DOHH2 (cell line): ENCODE results near the gene TSC2.

ENCODE experiments used
- H3F3A ChIP-seq: fragments of 200-600 bp; sonication (generic), shearing (Covaris generic); 2 replicates; pipeline ENCODE4 v1.6.0; 2016; ENCODE audit warnings: antibody characterized with exemption, mild to moderate bottlenecking; ENCODE audit not compliant: control insufficient read depth, insufficient read depth
- H3K27ac ChIP-seq: fragments of 200-600 bp; sonication (generic); 2 replicates; pipeline ENCODE4 v1.5.1; 2014; ENCODE audit warnings: low read depth, mild to moderate bottlenecking, low read length, moderate library complexity
- H3K27me3 ChIP-seq: fragments of 200-600 bp; sonication (generic); 2 replicates; pipeline ENCODE4 v1.6.1; 2014; ENCODE audit warnings: mild to moderate bottlenecking, low read length, mixed read lengths; ENCODE audit not compliant: control insufficient read depth
- H3K36me3 ChIP-seq: fragments of 200-600 bp; sonication (generic); 2 replicates; pipeline ENCODE4 v1.6.1; 2014; ENCODE audit warnings: mild to moderate bottlenecking, low read length, moderate library complexity, mixed read lengths; ENCODE audit not compliant: control insufficient read depth
- H3K4me1 ChIP-seq: fragments of 200-600 bp; sonication (generic); 2 replicates; pipeline ENCODE4 v1.6.1; 2014; ENCODE audit warnings: mild to moderate bottlenecking, low read length, mixed read lengths; ENCODE audit not compliant: control insufficient read depth
- H3K4me2 ChIP-seq: fragments of 200-600 bp; sonication (generic); 2 replicates; pipeline ENCODE4 v1.6.0; 2014; ENCODE audit warnings: mild to moderate bottlenecking, low read length, moderate library complexity
- H3K4me3 ChIP-seq: fragments of 200-600 bp; sonication (generic); 2 replicates; pipeline ENCODE4 v1.5.1; 2014; ENCODE audit warnings: mild to moderate bottlenecking, low read length, mixed read lengths
- H3K79me2 ChIP-seq: fragments of 200-600 bp; sonication (generic); 2 replicates; pipeline ENCODE4 v1.6.1; 2014; ENCODE audit warnings: mild to moderate bottlenecking, low read length, mixed read lengths; ENCODE audit not compliant: control insufficient read depth
- H3K9me2 ChIP-seq: fragments of 200-600 bp; sonication (generic); replicated peaks from 2 replicates; pipeline ENCODE4 v1.6.1; 2014; ENCODE audit warnings: mild to moderate bottlenecking, low read length, mixed read lengths; ENCODE audit not compliant: control insufficient read depth
- H3K9me3 ChIP-seq: fragments of 200-600 bp; sonication (generic); 2 replicates; pipeline ENCODE4 v1.6.1; 2014; ENCODE audit warnings: antibody characterized with exemption, low read length, mixed read lengths; ENCODE audit not compliant: control insufficient read depth, insufficient read depth
- H4K20me1 ChIP-seq: fragments of 200-600 bp; sonication (generic); 2 replicates; pipeline ENCODE4 v1.6.0; 2014; ENCODE audit warnings: low read depth, mild to moderate bottlenecking, antibody characterized with exemption, low read length, moderate library complexity; ENCODE audit not compliant: control insufficient read depth, insufficient read depth
- CTCF ChIP-seq: fragments of 200-600 bp; sonication (generic); IDR thresholded peaks from one replicate; pipeline ENCODE4 v1.5.1; 2014; ENCODE audit warnings: antibody characterized with exemption, mild to moderate bottlenecking, low read depth, low read length; ENCODE audit not compliant: poor library complexity, severe bottlenecking
- EZH2phosphoT487 ChIP-seq: fragments of 200-600 bp; sonication (generic); IDR thresholded peaks from 2 replicates; pipeline ENCODE4 v1.6.1; 2017; ENCODE audit warnings: borderline replicate concordance, mild to moderate bottlenecking, antibody characterized with exemption, low read length, moderate library complexity, mixed read lengths

TSC2 gene

GRCh38 chr16:2028146-2028545 is 19.6 kb upstream of the TSC2 start:
- no peaks in the 10 kb centered on the region for H3K9me2 ChIP-seq
- no peaks in the 10 kb centered on the region for H3K36me3 ChIP-seq
- peaks cover 13% of the 10 kb centered on the region for H3K4me1 ChIP-seq
- H3K4me3 ChIP-seq, result no peak overlapping the region
- H3K9me3 ChIP-seq, result no peaks in the 10 kb centered on the region
- no peaks in the 10 kb centered on the region for H3K79me2 ChIP-seq
- TF ChIP-seq CTCF (no peak), EZH2phosphoT487 (no peak)
- H3K27ac ChIP-seq, result no peak overlapping the region
- no peaks in the 10 kb centered on the region; the same call in 1 of the 2 replicates for H3F3A ChIP-seq
- peaks cover 56% of the 10 kb centered on the region for H3K27me3 ChIP-seq
- H4K20me1 ChIP-seq, result no peaks in the 10 kb centered on the region; the same call in 1 of the 2 replicates
- H3K4me2 ChIP-seq, result no peak overlapping the region

- Histone ChIP-seq H3K4me2 (no peak overlapping the region), H3K9me2 (no peaks in the 10 kb centered on the region), H3K4me3 (no peak overlapping the region), H3K9me3 (no peaks in the 10 kb centered on the region), H3K79me2 (no peaks in the 10 kb centered on the region), H4K20me1 (no peaks in the 10 kb centered on the region; the same call in 1 of the 2 replicates), H3K4me1 (peaks cover 8% of the 10 kb centered on the region; the same call in 1 of the 2 replicates), H3K36me3 (no peaks in the 10 kb centered on the region), H3K27me3 (peaks cover 62% of the 10 kb centered on the region), H3K27ac (no peak overlapping the region), H3F3A (no peaks in the 10 kb centered on the region; the same call in 1 of the 2 replicates)
- no peak for TF ChIP-seq CTCF
- TF ChIP-seq EZH2phosphoT487, result no peak
These were observed 19.1 kb upstream of the TSC2 start for GRCh38 chr16:2028620-2029220.

GRCh38 chr16:2029350-2029749 is 18.4 kb upstream of the TSC2 start:
- TF ChIP-seq CTCF (no peak), EZH2phosphoT487 (no peak)
- Histone ChIP-seq H3K27me3 (peaks cover 63% of the 10 kb centered on the region), H3K4me3 (no peak overlapping the region), H3K9me3 (no peaks in the 10 kb centered on the region), H3K9me2 (no peaks in the 10 kb centered on the region), H3K4me2 (no peak overlapping the region), H3K79me2 (no peaks in the 10 kb centered on the region), H3K36me3 (no peaks in the 10 kb centered on the region), H4K20me1 (no peaks in the 10 kb centered on the region; the same call in 1 of the 2 replicates), H3F3A (no peaks in the 10 kb centered on the region; the same call in 1 of the 2 replicates), H3K4me1 (peaks cover 7% of the 10 kb centered on the region; the same call in 1 of the 2 replicates), H3K27ac (no peak overlapping the region)
